ENCODE measurements around the gene KRT14.

The KRT14 gene

DNA sequence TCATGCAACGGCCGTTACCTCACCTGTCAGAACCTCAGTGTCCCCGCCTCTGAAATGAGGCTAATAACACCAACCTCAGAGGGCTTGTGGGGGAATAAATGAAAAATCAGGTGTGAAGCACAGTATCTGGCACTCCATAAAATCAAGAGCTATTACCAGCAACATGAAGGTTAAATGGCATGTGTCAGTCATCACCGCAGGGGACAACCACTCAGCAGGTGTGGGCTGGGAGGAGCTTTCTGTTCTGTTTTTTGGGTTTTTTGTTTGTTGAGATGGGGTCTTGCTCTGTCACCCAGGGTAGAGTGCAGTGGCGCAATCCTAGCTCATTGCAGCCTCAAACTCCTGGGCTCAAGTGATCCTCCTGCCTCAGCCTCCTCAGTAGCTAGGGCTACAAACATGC lies 41.8 kb downstream of the KRT14 start:
- no peak for DNase-seq

DNA sequence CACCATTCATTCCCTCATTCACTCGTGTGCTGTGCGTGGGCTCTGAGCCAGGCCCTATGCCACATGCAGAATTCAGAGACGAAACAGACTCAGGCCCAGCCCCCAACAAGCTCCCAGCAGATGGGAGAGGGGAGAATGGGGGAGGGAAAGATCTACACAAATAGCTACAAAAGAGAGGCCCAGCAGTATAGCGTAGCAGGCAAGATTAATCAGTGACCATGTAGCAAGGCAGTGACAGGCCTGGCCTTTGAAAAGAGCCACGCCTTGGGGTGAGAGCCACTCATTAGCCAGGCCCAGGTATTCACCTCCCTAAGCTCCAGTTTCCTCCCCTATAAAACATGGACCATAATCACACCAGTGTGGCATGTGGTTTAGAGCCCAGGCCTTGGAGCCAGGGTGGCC lies 42.2 kb downstream of the KRT14 start:
- DNase-seq, result no peak

- peak; percentile 77 for DNase-seq
Measured at GRCh38 chr17:41542786-41543185, 43.9 kb downstream of the KRT14 start.

GRCh38 chr17:41542357-41542756 lies 44.3 kb downstream of the KRT14 start:
- DNase-seq, result no peak

DNA sequence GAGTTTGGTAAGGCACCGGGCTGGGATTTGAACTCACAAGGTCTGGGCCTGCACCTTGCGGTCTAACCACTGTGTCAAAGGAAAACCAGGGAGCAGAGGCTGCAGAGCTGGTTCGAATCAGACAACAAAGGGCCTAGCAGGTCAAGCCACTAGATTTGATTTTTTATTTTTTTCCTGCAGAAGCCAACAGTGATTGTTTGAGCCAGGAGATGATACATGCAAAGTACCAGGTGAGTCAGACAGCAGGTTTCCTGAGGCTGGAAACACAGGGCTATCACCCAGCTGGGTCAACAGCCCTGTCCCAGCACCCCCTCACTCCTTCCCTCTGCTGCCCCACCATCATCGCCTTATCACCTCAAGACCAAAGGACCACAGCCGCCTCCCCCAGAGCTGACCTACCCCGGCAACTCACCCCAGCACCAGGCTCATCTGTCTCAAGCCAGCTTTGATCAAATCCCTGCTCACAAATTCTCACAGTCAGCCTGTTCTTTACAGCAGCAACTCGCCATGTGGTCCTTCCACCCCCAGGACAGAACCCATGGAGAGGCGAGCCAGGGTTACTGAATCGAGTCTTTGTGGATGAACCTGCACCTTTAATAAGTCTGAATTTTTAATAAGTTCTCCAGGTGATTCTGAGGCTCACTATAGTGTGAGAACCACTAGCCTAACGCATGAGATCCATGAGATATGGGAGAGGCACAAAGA lies 45.6 kb downstream of the KRT14 start:
- DNase-seq, result peak; percentile 55

DNA sequence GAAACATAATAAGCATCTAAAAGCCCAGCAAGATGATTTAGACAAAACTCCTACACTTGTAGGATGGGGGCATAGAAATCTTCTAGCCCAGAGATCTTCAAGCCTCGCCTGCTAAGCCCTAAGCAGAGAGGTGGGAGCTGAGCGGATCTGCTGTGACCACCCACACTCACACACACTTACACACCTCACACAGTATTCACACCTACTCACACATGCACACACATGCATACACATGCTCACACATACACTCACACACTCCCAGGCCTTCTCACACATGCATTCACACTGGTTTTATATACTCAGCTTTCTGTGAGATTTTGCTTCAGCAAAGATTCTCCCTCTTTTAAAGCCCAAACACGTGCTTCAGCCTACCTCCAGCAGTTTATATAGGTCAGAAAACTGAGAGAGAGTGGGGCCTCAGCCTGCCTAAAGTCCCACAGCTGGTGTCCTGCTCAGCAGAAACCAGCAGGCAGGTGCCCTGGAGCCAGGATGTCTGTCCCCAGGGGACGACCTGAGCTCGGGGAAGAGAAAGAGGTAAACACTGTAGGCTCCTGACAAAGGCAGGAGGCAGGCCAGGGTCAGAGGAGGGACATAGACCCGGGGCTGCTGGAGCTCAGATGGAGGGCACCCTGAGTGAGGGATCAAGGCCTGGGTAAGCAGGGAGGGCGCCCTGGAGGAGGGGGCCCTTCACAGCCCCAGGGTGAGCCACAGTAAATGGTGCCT lies 46.6 kb downstream of the KRT14 start:
- DNase-seq, result no peak

DNA sequence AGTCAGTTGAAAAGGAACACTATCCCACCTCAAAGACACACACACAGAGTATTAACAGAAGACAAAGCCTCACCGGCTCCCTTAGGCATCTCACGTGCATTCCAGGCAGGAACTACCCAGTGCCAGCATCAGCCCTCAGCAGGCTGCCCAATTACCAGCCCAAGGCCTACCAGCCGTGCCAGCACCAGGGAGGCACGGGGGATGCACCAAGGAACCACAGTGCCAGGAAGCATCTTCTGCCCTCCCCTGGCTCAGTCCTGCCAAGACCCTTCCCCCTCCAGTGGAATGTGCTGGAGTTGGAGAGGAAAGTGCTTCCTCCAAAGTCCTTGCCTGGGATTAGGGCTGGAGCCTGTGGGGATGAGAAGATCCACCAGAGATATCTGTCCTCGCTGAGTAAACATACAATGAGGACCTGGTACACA lies 47.6 kb downstream of the KRT14 start:
- no peak for DNase-seq

DNA sequence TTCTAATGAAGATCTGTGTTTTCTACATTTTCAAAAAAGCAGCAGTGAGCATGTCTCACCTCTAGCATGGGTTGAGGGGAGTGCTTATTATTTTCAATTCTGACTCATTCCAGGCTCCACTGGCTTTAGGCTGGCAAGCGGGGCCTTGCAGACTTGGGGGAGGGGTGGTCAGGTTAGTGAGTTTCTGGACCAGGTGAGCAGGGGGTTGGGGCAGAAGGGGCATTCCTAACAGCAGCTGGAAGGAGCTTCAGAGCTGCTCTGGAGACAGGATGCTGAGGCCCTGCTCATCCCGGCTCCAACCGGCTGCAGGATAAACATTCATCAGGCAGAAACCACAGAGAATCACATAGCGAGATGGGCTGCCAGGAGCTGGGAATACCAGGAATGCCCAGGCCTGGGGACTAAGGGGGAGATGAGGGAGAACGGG lies 48.1 kb downstream of the KRT14 start:
- DNase-seq, result no peak

DNA sequence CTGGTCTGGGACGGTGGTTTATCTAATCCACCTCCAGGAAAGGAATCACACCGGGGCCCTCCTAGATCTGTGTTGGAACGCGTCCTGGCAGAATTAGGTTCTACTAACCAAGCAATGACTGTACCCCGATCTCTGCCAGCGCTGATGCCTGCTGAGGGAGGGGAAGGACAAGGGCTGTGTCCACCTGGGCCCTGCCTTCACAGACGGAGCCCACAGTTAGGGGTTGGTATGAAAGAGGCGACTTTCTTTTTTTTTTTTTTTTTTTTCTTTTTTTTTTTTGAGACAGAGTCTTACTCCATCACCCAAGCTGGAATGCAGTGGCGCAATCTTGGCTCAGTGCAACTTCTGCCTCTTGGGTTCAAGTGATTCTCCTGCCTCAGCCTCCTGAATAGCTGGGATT lies 48.7 kb downstream of the KRT14 start:
- no peak for DNase-seq

DNA sequence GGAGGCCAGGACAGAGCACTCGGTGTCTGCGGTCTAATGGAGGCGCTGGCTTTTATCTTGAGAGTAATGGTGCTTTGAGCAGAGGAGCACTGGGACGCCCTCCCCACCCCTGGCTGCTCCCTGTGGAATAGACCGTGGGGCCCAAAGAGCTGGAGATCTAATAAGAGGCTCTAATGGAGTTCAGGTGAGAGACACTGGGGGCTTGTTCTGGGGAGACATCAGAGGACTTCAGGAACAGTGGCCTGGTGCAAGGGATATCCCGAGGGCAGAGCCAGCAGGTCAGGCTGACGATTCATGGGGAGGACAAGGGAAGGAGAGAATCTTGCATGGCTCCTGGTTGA lies 49.1 kb downstream of the KRT14 start:
- DNase-seq, result no peak

DNA sequence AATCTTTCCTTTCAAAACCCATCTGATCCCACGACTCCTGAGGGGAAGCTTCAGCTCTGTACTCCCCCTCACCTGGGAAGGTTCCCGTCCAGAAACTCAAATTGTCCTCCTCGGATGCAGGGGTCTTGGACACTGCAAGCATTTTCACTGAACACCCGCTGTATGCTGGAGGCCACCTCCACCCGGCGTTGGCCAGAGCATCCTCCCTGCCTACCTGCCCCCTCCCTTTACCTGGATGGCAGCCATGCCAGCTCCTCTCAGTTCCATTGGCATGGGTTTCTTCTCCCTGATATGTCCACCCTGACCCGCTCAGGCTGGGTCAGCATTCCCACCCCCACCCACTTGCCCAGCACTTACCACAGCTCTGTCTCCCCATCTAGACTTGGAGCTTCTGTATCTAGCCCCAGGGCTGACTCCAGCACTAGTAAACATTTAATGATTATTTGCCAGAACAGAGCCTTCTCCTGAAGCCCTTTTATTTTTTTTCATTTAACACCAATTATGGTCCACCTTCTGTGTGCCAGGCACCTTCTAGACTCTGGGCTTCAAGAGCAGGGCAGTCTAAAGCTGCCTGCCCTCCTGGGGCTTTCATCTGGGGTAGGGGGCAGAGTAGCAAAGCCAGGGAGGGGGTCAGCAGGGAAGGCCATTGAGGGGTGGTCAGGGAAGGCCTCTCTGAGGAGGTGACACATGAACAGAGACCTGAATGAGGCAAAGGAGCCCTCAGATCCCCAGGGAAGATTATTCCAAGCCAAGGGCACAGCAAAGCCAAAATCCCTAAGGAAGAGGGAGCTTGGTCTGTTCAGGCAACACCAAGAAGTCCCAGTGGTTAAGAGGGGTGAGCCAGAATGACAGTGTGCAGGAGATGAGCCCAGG lies 49.7 kb downstream of the KRT14 start:
- no peak for DNase-seq

DNA sequence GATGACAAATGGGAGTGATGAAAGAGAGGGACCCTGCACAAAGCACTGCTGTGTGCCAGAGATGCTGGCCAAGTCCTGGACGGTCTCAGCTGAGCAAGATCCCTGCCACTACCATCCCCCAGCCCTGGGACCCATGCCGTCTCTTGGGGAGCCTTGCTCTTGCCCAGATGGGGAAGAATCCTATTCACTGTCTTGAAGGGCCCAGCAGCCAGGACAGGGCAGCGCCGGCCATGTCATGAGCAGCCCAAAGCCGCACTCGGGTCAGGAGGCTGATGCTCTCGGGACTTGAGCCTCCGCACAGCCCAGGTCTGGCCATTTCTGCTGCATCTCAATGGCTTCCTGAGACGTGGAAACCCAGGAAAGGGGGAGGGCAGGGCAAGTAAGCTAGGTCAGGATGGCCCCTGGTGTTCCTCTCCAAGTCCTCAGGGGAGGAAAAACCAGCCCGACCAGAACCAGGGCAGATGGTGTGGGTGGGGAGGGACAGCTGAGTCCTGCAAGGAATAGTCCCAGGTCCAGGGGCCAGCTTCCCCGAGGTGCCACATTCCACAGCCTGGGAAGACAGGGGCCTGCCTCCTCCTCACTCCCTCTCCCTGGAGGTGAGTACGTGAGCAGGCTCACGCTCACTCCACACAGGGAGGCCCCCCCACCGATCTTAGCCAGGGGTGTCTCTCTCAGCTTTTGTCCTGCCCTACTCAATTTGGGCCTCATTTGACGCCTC lies 50.8 kb downstream of the KRT14 start:
- DNase-seq, result no peak

- DNase-seq, result no peak
Measured at GRCh38 chr17:41534899-41535546, 51.7 kb downstream of the KRT14 start.

GRCh38 chr17:41533613-41534012 lies 53.1 kb downstream of the KRT14 start:
- no peak for DNase-seq

DNA sequence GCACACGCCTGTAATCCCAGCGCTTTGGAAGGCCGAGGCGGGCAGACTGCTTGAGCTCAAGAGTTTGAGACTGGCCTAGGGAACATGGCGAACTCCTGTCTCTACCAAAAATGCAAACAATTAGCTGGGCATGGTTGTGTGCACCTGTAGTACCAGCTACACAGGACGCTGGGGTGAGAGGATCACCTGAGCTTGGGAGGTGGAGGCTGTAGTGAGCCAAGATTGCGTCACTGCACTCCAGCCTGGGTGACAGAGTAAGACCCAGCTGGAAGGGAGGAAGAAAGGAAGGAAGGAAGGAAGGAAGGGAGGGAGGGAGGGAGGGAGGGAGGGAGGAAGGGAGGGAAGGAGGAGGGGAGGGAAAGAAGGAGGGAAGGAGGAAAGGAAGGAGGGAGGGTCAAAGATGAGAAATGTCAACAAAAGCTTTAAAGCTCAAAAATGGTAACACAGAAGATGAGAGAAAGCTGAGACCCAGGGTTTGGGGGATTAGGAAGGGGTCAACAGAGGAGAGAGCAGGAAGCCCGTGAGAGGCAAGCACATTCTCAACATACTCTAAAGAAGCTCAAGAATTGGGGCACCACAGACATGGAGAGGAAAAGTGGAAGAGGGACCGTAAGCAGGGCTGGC lies 53.6 kb downstream of the KRT14 start:
- DNase-seq, result no peak
